DMS 273 treated with DMSO at 0.1 percent for 48 hours (cell line): ENCODE data around the gene BICD1.
A peak's percentile ranks its signal among the peaks of the same experiment; 100 is the strongest.
"Not testable (repeated sequence)": the region's sequence is repeated elsewhere in the genome, so short reads cannot be mapped to it uniquely, and the experiment has no call there.

Experiments
- DNase-seq: peaks from one replicate; lab custom pipeline; 2025; lab: John Stamatoyannopoulos, UW

Gene BICD1

DNA sequence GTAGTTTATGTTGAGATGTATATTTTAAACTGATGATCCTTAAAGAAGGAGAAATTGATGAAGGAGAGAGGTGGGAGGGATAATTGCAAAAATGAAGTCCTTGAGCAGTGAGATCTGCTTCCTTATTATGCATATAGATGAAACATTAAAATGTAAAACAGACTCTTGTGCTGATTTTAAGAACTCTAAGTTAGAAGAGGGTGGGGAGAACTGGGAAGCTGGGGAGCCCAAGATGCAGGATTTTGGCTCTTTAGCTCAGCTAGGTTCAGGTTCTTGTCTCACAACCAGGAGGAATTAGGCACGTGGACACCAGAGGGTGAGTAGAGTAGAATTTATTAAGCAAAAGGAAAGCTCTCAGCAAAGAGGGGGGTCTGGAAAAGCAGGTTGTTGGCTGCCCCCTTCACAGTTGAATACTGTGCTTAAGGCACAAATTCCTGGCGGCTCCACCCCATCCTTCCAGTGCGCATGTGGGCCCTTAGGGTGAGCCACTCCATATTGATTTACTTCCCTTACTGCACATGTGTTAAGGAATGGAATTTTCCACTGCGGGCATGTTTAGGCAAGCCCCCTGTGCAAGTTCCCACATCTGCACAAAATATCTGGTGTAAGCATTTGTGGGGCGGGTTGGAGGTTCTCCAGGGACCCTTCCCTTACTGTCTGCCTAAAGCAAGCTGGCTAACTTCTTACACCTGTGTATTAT lies 141.9 kb downstream of the BICD1 start:
- DNase-seq, result no peak

GRCh38 chr12:32249777-32250176 lies 143.1 kb downstream of the BICD1 start:
- no peak for DNase-seq

DNA sequence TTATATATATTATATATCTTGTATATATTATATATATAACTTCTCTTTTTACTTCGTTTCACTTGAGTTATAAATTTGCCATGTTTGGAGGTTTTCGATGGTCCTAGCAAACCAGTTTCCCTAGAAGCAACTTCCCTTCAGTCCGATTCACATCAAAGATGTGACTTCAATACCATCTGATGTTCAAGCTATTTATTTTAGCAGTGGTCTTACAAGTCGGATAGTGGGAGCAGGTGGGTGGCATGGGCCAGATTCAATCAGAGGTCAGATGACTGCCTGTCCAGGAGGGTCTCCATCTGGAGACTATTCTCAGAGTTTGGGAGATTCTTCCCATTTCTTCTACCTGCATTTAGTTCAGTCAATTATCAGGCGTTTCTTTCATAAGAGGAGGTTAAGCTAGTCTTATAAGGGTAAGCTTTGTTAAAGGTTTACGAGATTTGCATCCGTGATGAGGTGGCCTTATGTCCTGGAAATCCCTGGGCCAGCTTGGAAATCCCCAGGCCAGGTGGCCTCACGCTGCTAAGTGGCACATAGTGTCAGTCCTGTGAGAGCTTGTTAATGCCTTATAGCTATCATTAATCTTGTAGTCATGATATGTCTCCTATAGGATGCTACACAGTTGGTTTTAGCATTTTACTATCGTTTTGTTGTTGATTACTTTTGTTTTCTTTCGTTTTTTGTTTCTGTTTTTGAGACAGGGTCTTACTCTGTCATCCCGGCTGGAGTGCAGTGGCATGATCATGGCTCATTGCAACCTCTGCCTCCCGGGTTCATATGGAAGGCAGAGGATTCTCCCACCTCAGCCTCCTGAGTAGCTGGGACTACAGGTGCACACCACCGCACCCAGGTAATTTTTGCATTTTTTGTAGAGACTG lies 145.8 kb downstream of the BICD1 start:
- DNase-seq, result peak; percentile 3

DNA sequence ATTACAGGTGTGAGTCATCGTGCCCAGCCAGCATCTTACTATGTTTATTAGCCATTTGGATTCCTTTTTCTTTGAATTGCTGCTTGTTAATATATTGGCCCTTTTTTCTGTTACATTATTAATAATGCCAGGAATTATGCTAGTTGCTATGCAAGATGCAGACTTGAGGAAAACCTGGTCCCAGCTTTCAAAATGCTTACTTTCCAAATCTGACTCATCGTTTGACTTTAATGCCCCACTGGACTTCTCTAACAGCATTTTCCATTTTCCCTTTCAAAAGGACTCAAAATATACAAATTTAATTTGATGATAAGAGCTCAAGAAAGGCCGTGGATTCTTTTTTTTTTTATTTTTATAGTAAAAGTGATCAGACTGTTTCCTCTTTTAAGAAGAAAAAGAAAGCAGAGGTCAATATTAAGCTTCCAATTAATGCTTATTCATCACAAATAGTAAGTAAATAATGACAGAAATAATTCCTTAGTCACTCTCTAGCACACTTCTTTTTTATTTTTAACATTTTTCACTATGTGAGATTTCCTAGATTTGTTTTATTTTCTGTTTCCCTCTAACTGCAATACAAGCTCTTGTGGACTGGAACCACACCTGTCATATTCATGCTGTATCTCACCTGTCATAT lies 146.6 kb downstream of the BICD1 start:
- DNase-seq, result no peak

GRCh38 chr12:32254260-32254956 lies 147.8 kb downstream of the BICD1 start:
- no peak for DNase-seq

DNA sequence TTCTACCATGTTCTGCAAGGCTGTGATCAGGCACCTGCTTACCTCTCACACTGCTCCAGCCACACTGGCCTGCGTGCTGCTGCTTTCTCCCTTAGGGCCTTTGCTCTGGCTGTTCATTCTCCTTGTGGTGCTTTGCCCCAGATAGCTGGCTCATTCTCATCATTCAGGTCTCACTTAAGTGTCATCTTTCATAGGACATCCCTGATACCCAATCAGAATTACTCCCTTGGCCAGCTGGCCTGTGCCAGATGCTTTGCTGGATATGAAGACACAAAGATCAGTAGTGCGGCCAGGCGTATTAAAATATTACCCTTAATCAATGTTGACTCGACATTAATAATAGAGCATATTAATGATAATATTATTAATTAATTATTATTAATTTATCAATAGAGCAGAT lies 148.9 kb downstream of the BICD1 start:
- no peak for DNase-seq

- DNase-seq, result no peak
These were observed 151.2 kb downstream of the BICD1 start for GRCh38 chr12:32257695-32258496.

DNA sequence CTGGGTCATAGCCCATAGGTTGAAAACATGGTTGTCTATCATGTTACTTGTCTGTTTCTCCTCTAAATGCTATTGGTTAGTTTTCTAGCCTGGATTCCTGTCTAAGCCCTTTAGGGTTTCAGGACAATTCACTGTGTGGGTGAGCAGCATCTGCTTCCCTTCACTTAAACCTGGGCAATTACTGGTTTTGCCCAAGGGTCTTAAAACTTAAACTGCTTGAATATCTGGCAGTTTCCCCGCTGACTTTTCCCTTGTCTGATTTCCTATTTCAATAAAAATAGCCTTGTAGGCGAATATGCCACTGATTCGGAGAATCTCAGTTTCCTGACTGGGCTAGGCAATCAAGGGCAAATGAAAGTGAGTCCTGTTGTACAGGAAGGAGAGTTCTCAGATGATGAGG lies 154.0 kb downstream of the BICD1 start:
- no peak for DNase-seq

DNA sequence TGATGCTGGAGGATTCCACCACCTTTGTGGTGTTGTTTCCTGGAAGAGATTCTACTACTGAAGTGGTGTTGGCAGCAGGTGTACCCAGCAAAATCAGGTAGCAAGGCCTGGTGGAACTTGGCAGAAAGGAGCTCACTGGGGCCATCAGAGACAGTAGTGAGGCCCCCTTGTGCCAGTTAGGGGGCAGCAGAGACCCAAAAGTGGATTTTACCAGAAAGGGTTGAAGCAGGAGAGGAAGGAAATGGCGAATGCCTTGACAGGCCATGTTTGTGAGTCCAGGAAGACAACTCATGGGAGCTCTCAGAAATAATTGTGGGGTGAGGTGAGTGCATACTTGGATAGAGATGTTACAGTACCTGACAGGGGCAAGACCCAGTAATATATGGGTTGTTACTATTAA lies 155.0 kb downstream of the BICD1 start:
- DNase-seq, result no peak

DNA sequence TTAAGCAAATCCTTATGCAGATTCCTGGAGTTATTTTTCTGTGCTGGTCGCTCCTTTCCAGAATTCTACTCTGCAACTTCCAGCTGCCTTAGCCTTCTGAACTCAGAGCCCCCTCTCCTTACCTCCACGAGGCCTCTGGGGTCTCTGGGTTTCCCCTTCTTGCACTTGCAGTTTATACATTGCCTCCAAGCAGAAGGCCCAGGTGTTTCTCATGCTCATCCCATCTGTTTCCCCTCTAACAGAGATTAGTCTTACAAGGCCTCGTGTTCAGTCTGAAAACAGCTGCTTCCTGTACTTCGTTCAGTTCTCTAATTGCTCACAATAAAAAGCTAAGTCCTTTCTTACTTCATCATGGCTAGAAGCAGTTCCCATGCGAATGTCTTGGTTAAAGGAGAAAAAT lies 158.3 kb downstream of the BICD1 start:
- DNase-seq, result peak; percentile 30

- DNase-seq, result no peak
These were observed 158.8 kb downstream of the BICD1 start for GRCh38 chr12:32265456-32265855.

DNA sequence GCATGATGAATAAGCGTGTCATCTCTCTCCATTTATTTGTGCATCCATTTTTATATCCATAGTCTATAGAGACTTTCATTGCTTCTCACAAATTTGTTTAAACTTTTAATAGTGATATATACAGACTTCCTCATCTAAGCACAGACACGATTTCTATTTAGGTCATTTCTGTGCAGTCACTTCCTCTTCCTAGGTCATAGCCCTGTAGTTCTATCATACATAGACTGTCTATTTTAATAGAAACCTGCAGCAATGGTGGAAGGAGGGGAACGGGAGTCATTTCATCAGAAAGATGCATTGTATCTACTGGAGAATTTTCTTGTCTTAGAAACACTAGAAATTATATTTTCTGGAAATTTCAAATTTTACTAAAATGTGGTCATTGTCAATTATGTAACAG lies 159.3 kb downstream of the BICD1 start:
- DNase-seq, result no peak

DNA sequence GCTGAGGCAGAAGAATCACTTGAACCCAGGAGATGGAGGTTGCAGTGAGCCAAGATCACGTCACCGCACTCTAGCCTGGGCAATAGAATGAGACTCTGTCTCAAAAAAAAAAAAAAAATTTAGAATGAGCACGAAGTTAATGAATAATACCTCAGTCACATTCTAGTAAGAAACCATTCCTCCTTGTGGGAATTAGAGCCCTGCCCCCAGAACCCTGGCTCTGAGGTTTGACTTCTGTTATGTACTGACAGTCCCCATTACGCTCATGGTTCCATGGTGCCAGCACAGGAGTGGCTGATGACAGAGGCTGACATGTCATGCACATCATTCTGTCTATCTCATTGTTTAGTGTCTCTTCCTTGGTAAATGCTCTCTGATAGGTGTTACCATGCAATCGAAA lies 160.1 kb downstream of the BICD1 start:
- DNase-seq, result no peak

GRCh38 chr12:32270818-32271710 lies 164.4 kb downstream of the BICD1 start:
- no peak for DNase-seq

DNA sequence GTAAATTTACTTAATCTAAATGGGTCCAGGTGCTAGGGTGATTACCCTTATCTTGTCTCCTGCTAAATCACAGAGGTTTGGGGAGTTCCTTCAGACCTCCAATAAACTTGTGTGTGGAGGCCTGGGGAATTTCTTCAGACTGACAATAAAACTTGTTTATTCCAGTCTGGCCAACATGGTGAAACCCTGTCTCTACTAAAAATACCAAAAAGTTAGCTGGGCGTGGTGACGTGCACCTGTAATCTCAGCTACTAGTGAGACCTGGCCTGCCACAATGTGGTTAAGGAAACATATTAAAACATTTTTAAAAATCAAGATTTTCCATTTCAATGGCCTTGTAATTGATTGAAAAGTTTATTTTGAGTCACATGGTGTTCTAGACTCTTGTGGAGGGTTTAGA lies 165.8 kb downstream of the BICD1 start:
- DNase-seq, result no peak

- no peak for DNase-seq
These were observed 166.4 kb downstream of the BICD1 start for GRCh38 chr12:32273063-32273522.

GRCh38 chr12:32273712-32274111 lies 167.1 kb downstream of the BICD1 start:
- DNase-seq, result no peak

DNA sequence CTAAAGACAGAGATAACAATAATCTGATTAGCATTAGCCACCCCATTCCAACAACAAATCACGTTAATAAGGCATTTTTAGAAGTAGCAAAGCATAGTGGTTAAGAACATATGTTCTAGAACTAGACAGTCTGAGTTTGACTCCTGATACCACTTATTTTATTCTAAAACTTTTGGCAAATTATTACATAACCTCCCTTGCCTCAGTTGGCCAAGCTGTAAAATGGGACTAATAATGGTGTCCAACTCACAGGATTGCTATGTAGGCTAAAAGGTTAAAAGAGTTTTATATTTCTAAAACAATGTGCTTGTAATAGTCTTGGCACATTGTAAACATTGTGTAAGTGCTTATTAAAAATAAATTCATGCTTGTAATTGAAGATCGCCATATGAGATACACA lies 168.0 kb downstream of the BICD1 start:
- DNase-seq, result no peak

GRCh38 chr12:32275520-32275919 lies 168.9 kb downstream of the BICD1 start:
- not testable (repeated sequence) for DNase-seq

GRCh38 chr12:32277774-32278173 lies 171.1 kb downstream of the BICD1 start:
- no peak for DNase-seq
